Upper lobe of left lung (tissue), 4 donors: Measurements from ENCODE around the gene FAM174C.

Experiments
- EP300 ChIP-seq, 4 donors: sonication (generic); formaldehyde crosslinking; IDR thresholded peaks; one replicate each; pipeline ENCODE4 v1.5.1; 2017; ENCODE audit warnings: antibody characterized with exemption in 4 of 4, control low read depth in 2 of 4
- POLR2A ChIP-seq, 4 donors: fragments of 450-650 bp; IDR thresholded peaks; one replicate each; pipeline ENCODE4 v1.5.1; 2016 to 2017; ENCODE audit warnings: antibody characterized with exemption in 4 of 4, mild to moderate bottlenecking in 2 of 4
- POLR2AphosphoS5 ChIP-seq, 2 donors: sonication (generic); formaldehyde crosslinking; IDR thresholded peaks; one replicate each; pipeline ENCODE4 v1.5.1; 2017; ENCODE audit warnings: antibody characterized with exemption in 2 of 2
- TF ChIP-seq, protein P1 (sequence below), 6 experiments: fragments of 450-650 bp in 4 of 6; fragments of 200-600 bp in 2 of 6; sonication (generic) in 2 of 6; IDR thresholded peaks; one replicate each; pipeline ENCODE4 v1.5.1; 2016 to 2019; ENCODE audit warnings: antibody characterized with exemption in 6 of 6

DNA sequence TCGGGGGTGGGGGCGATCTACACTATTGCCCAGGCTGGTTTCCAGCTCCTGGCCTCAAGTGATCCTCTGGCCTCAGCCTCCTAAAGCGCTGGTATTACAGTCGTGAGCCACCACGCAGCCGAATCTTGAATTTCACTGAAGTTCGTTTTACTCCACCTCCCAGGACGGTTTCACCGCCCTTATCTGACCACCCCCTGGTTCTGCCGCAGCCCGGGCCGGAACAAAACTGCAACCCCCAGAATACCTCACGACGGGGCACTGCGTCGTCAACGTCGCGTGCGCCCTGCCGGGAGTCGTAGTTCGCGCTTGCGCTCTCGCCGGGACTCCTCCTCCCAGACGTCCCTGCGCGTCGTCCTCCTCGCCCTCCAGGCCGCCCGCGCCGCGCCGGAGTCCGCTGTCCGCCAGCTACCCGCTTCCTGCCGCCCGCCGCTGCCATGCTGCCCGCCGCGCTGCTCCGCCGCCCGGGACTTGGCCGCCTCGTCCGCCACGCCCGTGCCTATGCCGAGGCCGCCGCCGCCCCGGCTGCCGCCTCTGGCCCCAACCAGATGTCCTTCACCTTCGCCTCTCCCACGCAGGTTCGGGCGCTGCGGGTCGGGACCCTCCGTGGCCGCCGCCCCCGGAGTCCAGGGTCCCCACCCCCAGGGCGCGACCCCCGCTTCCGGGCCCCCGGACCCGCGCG, 33.8 kb upstream of the FAM174C start, which contains the start of gene ATP5F1D:
- TF ChIP-seq, protein P1, sequence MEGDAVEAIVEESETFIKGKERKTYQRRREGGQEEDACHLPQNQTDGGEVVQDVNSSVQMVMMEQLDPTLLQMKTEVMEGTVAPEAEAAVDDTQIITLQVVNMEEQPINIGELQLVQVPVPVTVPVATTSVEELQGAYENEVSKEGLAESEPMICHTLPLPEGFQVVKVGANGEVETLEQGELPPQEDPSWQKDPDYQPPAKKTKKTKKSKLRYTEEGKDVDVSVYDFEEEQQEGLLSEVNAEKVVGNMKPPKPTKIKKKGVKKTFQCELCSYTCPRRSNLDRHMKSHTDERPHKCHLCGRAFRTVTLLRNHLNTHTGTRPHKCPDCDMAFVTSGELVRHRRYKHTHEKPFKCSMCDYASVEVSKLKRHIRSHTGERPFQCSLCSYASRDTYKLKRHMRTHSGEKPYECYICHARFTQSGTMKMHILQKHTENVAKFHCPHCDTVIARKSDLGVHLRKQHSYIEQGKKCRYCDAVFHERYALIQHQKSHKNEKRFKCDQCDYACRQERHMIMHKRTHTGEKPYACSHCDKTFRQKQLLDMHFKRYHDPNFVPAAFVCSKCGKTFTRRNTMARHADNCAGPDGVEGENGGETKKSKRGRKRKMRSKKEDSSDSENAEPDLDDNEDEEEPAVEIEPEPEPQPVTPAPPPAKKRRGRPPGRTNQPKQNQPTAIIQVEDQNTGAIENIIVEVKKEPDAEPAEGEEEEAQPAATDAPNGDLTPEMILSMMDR (IDR thresholded peaks at IDR 0.05), result peak in 4 of 6 experiments; percentile 7 to 36 (median 20)
- TF ChIP-seq POLR2AphosphoS5 (IDR thresholded peaks at IDR 0.05) (peak; percentile 72 to 89), POLR2A (IDR thresholded peaks at IDR 0.05) (peak in 2 of 4 donors; percentile 26 to 81), EP300 (IDR thresholded peaks at IDR 0.05) (peak in 1 of 4 donors; percentile 57)
